ENCODE data around the gene TMEM200C.
"Not testable (repeated sequence)": the region's sequence is repeated elsewhere in the genome, so short reads cannot be mapped to it uniquely, and the experiment has no call there.

- not testable (repeated sequence) for TF ChIP-seq POLR2AphosphoS5 (IDR thresholded peaks at IDR 0.05; ENCODE audit: low read depth, low read length); TAF1 (IDR thresholded peaks at IDR 0.05; ENCODE audit: low read depth, low read length); POLR2A (IDR thresholded peaks at IDR 0.05; ENCODE audit: low read depth, low read length); SPI1 (IDR thresholded peaks at IDR 0.05; ENCODE audit: low read depth, low read length); PAX5 (IDR thresholded peaks at IDR 0.05; ENCODE audit: insufficient read depth, low read length, severe bottlenecking)
Observed at GRCh38 chr18:5862127-5862526, 33.2 kb downstream of the TMEM200C start.

Measured in GM12891 (cell line).